ENCODE measurements around the gene C11orf52.
"Not testable (repeated sequence)": the region's sequence is repeated elsewhere in the genome, so short reads cannot be mapped to it uniquely, and the experiment has no call there.

C11orf52 gene, protein sequence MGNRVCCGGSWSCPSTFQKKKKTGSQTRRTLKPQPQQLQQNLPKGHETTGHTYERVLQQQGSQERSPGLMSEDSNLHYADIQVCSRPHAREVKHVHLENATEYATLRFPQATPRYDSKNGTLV

DNA sequence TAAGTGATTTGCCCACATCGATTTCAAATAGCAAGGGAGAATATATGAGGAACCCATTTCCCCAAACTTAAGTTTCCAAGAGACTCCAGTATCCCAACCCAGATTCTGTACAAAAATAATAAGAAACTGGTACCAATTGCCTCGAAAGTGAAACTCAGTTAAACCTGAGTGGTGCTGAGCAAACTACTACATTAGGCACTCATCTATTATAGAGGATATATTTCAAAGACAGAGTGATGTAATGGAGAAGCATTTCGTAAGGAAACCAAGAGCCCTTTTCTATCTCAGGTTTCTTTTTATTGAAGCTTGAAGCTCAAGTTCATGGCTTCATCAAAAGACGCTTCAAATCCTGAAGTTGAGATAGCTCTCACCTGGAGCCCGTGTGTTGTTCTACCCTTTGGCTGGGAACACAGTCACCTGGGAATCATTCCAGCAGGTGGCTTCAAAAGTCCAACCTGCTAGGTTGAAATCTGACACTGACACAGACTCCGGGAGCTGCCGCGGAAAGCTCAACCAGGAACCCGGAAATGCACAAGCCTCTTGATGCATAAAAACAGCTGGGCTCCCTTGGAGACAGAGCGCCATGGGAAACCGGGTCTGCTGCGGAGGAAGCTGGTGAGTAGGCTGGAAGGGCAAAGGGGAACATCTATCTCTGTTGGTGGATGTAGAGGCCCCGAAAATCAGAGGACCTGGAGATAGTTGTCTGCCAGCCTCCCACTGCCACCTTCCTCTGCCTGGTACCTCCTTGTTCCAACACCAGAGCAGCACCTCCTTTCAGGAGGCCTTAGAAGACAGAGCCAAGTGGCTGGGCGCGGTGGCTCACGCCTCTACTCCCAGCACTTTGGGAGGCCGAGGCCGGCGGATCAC lies at the start of gene C11orf52:
Gene C11orf52, plus strand, starts transcription at position 524 of the 867 bp plus-strand sequence. Its CDS starts 60 bp downstream, at position 584.
- DNase-seq = no peak

DNA sequence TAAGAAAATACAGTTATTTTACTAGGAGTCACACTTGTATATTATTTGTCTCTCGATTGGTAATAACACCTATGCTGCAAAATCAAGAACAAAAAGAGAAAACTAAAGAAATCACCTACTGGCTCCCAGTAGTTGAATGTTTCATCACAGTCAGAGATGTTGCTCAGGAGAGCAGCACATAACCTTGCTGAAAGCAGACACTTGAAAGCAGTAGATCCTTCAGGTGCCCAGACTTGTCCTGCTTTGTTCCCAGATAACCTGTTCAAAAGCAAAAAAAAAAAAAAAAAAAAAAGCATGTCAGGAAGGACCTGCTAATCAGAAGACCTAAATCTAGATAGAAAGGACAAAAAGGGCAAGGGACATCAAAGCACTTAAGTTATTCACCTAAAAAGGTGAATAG lies 48.6 kb upstream of the C11orf52 start:
- no peak for DNase-seq

DNA sequence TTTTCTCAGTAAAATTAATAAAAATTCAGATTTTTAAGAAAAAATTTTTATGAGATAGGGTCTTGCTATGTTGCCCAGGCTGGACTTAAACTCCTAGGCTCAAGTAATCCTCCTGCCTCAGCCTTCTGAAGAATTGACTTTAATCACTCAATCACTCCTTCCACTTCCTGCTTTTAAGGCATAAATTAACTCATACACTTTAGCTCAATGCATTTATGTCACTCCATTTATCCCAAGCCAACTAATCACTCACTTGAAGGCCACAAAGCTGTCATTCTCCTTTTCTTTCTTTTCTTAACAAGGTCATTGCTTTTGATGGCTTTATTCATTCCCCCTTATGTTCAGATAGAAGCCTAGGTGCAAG lies 48.2 kb upstream of the C11orf52 start:
- DNase-seq = no peak

DNA sequence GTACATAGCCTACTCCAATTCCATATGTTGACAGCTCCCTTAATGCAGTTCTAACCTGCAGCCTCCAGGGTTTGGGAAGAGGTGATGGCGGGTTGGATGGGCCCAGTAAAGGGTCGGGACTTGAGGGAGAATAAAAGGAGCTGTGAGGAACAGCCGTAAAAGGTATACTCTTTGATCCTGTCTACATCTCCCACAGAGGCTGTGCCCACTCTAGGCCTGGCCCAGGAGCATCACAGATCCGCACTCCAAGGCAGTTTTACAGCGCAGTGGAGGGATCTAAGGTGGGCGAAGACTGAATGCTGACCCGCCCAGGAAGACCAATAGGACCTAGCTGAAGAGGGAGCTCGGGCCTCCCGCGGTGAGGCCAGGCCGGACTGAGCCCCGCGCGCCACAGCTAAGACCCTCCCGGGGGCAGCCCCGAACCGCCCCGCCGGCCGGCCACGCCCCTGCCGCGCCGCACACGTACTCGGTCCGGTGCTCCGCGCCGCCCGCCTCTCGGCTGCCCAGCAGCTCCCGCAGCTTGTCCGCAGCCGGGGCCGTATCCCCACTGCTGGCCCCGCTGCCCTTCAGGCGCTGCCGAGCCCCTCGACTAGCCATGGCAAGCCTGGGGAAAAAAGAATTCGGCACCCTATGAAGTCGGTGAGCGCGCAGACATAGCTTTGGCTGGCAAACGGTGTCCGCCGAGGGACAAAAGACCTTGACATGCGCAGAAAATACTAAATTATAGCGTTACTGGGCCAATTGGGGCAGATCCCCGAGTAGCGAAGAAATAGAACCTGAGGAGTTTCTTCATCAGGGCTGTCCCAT lies 47.6 kb upstream of the C11orf52 start, which contains the start of gene ALG9:
Gene ALG9, minus strand, starts transcription at position 696 of the 807 bp plus-strand sequence. Its CDS starts 99 bp downstream, at position 597.
- peak; percentile 84 for DNase-seq

DNA sequence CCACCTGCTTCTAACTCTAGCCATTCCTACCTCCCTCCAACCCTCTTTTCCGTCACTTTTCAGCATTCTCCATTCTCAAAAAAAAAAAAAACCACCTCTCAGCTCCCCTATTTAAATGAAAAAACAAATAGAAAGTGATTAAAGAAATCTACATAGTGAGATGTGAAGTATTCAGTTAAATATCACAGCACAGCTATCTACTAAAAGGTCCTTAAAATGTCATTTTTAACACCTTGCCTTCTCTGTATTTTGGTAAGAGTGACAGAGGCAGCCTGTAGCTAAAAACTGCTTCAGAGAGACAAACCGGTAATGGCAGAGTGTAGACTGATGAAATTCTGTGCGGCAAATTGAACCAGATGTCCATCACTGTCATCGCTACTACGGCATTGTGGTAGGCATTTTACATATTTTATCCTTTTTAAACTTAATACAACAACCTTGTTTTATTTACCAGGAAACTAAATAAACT lies 47.0 kb upstream of the C11orf52 start:
- DNase-seq = no peak

DNA sequence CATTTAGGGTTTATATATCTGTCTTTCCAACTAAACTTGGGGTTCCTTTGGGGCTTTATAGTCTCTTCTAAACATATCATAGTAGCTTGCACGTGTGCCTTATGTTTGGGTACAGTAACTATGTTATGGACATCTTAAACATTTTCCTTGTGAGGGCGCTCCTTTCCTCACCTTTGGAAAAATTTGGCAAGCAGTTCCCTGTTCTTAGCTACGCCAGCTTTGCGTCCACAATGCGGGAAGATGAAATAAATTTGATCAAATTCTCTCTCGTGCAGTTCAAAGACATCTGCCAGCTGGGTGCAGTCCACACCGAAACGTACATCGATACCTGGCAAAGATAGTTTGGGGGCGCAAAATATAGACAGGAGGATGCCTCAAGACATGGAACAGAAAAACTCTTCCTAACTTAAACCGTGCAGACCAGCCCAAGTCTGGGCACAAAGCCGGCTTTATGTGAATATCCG lies 40.3 kb upstream of the C11orf52 start:
- no peak for DNase-seq

DNA sequence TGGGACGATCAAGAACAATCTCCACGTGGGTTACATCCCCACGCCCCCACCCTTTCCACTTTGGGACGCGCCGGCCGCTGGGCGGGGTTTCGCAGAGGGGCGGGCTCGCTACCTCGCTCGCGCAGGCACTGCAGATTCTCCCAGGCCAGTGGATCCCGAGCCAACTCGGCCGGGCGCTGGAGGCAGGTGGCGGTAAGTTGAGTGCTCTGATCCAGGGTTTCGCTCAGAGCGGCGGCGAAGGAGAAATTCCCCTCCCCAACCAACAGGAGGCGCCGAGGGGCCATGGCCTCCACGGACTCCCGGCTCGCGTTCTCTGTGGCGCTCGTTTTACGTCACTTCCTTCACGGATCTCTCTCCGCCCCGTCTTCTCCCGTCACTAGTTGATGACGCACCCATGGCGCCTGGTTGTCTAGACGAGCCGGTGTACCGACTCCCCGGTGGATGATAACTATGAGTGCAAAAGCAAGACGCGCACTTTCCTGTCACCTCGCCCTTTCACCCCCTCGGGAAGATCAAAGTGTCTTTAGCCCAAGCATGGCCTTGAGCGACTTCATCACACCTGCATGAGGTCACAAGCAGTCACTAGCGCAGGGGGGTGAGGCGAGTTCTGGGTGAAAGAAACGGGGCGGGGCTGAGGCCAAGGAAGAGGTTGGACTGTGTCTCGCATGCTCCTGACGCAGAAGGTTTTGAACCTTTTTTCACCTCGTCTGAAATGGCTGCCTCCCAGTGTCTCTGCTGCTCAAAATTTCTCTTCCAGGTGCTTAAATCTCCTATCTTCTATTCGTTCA lies 39.7 kb upstream of the C11orf52 start, which contains the start of the genes CFAP68 and FDXACB1:
Gene CFAP68, plus strand, starts transcription at position 693 of the 788 bp plus-strand sequence. Its CDS starts 20 bp downstream, at position 713.
Gene FDXACB1, minus strand, starts transcription at position 317 of the 788 bp plus-strand sequence. Its CDS starts 33 bp downstream, at position 284.
- DNase-seq = peak; percentile 90

DNA sequence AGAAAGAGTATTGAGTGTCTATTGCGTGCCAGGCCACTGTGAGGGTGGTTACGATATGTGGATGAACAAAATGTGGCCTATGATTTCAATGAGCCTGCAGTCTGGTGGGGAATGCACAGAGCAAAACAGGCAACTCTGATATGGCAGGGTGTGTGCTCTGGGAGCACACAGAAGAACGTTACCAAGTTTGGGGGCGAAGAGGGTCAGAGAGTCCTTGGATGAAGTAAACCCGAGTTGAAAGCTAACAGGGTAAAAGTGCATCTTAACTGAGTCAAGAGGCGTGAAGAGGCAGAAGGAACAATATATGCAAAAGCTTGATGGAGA lies 39.1 kb upstream of the C11orf52 start:
- DNase-seq = no peak

DNA sequence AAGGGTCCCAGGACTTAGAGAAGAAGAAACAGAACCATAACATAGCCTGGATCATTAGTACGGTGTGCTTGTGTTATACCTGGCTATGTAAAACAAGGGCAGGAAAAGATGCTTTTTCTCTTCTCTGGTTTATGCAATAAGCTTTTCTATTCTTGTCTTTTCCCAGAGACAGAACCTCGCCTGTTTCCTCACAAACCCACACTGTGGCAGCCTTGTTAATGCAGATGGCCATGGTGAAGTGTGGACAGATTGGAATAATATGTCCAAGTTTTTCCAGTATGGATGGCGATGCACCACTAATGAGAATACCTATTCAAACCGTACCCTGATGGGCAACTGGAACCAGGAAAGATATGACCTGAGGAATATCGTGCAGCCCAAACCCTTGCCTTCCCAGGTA lies 36.5 kb upstream of the C11orf52 start:
- DNase-seq = no peak

DNA sequence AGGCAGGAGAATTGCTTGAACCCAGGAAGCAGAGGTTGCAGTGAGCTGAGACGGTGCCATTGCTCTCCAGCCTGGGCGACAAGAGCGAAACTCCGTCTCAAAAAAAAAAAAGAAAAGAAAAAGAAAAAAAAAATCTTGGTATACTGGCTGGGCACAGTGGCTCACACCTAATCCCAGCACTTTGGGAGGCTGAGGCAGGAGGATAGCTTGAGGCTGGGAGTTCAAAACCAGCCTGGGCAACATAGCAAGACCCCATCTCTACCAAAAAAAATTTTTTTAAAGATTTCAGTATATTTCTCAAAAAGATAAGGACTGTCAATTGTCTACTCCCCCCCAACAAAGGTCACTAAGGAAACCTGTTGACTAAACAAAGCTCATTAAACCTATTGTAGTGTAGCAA lies 33.7 kb upstream of the C11orf52 start:
- not testable (repeated sequence) for DNase-seq

DNA sequence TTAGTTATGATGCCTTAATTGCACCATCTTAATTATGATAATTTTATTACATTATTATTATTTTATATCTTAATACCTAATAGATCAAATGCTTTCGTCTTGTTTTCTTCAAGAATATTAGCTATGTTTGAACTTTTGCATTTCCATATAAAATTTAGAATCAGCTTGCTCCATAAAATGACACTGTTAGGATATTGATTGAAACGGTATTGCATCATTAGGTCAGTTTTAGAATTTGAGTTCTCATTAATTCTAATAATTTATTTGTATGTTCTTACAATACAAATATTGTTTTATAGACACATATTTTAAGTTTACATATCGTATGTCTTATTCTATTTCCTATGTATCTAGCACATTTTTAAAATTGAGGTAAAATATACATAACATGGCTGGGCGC lies 32.7 kb upstream of the C11orf52 start:
- DNase-seq = no peak

DNA sequence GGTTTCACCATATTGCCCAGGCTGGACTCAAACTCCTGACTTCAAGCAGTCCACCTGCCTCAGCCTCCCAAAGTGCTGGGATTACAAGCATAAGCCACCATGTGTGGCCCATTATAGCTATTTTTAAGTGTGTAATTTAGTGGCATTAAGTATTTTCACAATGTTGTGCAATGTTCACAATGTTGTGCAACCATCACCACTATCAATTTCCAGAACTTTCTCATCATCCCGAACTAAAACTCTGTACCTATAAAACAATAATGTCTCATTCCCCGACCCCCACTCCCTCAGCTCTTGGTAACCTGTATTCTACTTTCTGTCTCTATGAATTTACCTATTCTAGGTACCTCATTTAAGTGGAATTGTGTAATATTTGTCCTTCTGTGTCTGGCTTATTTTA lies 31.9 kb upstream of the C11orf52 start:
- DNase-seq = no peak

DNA sequence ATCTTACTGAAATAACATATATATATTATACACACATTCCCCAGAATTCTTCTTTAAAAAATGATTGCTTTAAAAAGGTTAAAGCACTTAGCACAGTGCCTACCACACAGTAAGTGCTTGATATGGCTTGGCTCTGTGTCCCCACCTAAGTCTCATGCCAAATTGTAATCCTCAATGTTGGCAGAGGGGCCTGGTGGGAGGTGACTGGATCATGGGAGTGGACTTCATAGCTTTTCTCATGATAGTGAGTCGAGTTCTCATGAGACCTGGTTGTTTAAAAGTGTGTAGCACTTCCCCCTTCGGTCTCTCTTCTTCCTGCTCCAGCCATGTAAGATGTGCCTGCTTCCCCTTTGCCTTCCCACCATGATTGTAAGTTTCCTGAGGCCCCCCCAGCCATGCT lies 13.3 kb upstream of the C11orf52 start:
- no peak for DNase-seq

DNA sequence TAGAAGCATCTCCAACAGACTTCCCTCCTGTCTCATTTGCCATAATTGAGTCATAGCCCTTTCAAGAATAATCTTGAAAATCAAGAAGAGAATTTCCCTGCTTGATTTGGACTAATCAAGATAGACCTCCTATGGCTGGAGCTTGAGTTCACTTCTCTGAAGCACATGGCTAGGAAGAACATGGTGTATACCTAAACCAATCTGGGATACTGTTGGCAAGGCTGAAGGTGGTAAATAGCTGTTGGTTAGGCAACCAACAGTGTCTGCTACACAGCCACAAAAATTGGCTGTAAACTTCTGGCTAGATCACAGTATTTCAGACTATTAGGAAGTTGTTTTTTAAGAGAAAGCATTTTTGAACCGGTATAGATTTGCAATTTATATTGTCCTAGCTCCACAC lies 12.0 kb upstream of the C11orf52 start:
- no peak for DNase-seq

DNA sequence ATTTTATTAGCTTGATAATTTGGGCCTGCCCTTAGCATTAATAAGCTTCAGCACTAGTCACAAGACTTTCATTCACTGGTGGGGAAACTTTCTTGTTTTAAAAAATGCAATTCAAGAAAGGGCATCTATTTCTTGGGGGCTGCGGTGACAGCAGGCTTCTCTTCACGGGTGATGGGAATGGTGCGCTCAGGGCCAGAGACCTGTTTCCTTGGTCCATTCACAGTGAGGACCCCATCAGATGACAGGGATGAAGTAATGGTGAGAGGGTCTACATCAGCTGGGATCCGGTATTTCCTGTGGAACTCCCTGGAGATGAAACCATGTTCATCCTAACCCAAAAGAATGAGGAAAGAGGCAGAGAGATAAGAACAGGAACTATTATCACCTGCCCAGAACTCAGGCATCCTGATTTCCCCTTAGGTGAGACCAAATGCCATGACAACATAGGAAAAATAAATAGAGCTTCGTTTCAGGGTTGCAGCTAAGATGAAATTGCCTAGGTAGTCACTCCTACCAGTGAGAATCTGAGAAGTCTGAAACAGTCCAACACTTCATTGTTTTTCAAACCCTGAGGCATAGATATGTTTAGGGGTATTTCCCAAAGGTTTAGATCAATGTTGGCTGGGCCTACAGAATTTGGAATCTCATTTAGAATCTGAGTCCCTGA lies 9.9 kb upstream of the C11orf52 start:
- no peak for DNase-seq

DNA sequence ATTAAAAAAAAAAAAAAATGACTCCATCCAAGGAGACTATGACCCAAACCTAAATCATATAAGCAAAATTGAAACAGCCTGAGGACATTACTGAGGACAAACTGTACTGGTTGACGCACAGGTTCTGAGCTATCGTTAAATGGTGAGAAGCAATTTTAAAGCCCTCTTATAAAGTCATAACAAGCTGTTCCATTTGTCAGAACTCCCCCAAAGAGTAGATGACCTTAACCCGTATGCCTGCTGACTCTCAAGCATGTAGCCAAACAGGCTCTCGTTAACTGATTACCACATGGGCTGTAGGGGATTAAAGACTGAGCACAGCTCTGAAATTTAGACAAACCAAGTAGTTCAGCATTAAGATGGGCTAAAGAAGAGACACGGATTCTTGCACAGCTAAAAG lies 9.3 kb upstream of the C11orf52 start:
- no peak for DNase-seq

DNA sequence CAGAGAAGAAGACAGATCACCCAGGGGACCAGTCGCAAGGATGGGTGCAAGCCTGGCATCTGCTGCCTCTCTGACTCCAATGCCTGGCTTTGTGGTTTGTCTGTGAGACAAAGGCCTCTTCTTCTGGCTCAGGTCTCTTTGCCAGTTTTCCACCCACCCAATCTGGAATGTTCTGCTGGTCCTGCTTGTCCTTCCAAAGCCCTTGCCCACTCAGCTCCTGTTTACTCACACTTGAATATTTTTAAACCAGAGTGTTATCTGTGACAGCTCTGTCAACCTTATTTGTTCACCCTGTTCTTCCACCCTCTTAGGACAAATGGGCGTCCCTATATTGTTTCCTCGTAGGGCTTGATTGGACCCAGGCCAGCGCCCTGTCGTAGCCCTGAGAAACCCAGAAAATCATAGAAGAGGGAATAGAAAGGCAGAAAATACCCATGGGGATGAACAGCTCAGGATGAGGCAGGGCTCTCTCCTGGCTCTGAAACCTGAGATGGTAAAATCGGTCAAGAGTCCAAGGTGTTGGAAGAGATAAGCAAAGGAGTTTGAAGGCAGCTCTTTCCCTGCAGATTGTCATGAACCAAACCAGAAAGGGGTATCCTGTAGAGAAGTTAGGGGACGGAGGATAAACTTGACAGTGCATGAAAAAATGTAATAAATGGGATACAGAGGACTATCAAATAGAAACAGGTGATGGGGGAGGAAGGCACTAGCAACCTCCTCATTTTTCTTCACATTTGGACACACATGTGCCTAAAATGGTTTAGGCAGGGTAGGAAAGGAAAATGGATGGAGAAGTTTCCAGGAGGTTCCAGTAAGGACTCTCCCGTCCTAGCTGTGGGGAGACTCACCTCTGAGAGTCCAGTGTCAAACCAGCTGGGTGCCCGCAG lies 7.8 kb upstream of the C11orf52 start:
- no peak for DNase-seq

DNA sequence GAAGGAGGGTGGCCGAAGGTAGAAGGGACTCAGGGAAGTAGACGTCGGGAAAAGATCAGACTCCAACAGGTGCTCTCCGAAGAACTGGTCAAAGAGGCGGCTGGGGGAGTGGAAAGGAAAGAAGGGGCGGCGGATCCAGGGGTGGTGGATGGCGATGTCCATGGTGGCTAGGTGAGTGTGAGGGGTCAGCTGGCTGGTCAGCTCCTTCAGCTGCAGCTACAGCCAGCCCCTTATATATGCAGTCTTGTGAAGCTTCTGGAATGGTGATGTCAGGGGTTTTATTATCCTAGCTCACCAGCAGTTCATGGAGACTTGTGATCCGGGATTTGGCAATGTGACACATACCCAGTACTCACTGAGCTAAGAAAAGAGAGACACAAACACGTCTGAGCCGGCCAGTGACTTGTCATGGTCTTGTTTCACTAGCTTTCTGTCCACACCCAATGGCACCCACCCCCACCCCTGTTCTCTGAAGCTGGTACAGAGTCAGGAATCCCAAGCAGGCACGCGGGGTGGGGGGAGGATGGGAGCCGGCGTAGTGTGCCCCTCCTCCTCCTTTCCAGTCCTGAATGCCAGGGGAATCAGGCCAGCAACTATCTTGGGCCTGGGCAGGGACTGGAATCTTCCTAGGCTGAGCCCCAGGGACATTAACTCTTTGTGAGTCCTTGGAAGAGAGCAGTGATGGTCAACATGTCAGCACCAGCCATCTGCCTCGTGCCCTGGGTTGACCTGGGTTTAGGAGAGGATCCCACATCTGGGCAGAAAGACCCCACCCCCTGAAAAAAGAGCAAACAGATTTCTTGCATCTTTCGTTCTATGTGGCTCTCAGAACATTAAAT lies 6.9 kb upstream of the C11orf52 start, which contains the start of gene CRYAB:
Gene CRYAB, minus strand, starts transcription at position 208 of the 839 bp plus-strand sequence. Its CDS starts 46 bp downstream, at position 162.
- no peak for DNase-seq

DNA sequence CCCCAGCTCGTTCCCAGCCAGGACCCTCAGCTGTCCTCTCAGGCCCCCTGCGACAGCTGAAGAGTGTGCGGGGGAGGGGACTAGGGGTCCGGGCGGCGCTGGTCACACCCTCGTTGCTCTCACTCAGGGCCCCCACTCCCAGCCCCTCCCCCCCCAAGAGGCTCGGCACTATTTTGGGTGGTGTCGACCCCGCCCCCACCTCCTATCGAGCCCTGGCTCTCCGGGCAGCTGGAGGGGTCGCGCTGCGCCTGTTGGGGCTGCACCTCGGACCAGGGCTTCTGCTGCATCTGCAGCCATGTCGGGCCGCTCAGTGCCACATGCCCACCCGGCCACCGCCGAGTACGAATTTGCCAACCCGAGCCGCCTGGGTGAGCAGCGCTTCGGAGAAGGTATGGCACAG lies 6.2 kb upstream of the C11orf52 start, which contains the start of gene HSPB2:
Gene HSPB2, plus strand, starts transcription at position 200 of the 400 bp plus-strand sequence. Its CDS starts 96 bp downstream, at position 296.
- DNase-seq = no peak

All from activated effector memory CD4-positive, alpha-beta T cell treated with Interleukin-2 at 50 U/mL for 16 hours (primary cell).